GM19193 (cell line): ENCODE measurements around the gene SEMA3A.

ENCODE experiments used
- POLR2A ChIP-seq: IDR thresholded peaks from 4 replicates; pipeline ENCODE4 v1.6.1; 2011; ENCODE audit not compliant: insufficient read depth, insufficient read length; ENCODE audit errors: extremely low read depth

Gene SEMA3A

GRCh38 chr7:84042110-84042539 lies 152.5 kb downstream of the SEMA3A start:
- TF ChIP-seq POLR2A, result no peak

GRCh38 chr7:84041649-84042048 lies 152.9 kb downstream of the SEMA3A start:
- no peak for TF ChIP-seq POLR2A

- TF ChIP-seq POLR2A, result no peak
These were observed 154.2 kb downstream of the SEMA3A start for GRCh38 chr7:84040355-84040754.

DNA sequence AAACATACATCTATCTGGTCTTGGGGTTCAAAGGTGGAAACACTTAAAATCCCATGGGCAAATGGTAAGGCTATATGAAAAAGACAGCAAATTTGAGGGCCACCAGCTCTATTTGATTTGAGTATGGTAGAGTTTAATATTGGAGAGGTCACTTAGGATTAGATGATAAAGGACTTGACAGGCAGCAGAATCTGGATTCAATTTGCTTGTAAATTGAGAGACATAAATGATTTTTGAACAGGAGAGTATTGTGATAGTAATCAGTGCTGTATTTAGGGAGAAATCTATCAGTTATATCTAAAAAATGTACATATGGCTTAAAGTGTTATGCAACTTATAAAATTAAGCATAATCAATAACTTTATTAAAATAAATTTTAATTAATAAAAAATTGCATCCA lies 155.2 kb downstream of the SEMA3A start:
- no peak for TF ChIP-seq POLR2A

DNA sequence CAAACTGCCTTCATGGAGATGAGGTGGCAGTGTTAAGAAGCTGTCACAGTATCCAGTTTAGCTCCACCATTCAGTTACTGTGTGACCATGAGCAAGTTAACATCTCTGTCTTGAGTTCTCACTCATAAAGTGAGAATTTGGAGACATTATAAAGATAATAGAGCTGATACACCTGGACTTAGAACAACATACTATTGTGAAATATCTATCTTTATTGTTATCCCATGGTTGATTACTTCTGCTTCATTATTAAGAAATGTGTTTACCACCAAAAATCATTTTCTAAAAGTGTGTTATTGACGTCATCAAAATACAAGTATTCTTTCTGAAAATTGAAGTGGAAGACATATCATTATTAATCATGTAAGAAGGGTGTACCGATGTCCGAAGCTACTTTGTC lies 166.9 kb downstream of the SEMA3A start:
- TF ChIP-seq POLR2A, result no peak

GRCh38 chr7:84025332-84025927 lies 169.2 kb downstream of the SEMA3A start:
- no peak for TF ChIP-seq POLR2A

DNA sequence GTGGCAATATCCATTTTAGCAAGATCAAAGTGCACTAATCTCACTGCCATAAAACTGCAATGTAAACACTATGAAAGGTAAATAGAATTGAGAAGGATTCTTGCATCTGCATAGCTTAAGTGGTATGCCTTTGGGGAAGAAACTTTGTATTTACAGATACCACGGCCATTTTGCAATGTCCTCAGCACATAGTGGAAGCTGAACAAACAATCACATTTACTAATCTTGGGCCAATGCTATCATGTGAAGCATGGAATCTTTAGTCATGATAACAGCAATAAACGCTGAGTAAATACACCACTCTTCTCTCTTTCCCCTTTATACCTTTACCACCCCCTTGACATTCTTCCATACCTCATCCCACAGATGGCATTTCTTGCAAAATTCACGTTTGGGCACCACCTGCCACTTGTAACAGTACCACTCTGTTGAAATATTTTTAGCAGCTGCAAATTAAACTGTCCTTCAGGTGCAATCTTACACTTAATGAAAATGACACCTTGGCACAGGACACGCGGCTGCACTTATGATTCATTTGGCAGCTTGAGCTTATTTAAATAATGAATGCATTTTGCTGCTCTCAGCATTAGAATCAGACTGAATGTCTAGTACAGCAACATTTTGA lies 171.8 kb downstream of the SEMA3A start:
- no peak for TF ChIP-seq POLR2A

DNA sequence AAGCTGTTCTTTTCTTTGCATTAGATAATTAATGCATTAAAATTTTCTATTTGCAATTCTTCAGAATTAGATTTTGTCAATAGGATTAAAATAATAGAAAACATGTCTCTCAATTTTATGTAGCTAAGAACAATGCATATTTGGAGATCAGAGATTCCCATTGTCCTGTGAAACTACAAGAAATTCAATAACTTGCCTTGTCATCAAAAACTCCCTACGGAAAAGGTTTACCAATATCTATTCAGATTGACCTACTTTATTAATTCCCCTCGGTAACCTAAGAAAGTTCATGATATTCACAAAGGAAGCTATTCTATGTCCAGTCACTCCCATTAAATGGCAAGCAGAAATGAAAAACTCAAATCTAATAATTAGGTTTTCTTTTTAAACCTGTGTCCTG lies 172.6 kb downstream of the SEMA3A start:
- no peak for TF ChIP-seq POLR2A

DNA sequence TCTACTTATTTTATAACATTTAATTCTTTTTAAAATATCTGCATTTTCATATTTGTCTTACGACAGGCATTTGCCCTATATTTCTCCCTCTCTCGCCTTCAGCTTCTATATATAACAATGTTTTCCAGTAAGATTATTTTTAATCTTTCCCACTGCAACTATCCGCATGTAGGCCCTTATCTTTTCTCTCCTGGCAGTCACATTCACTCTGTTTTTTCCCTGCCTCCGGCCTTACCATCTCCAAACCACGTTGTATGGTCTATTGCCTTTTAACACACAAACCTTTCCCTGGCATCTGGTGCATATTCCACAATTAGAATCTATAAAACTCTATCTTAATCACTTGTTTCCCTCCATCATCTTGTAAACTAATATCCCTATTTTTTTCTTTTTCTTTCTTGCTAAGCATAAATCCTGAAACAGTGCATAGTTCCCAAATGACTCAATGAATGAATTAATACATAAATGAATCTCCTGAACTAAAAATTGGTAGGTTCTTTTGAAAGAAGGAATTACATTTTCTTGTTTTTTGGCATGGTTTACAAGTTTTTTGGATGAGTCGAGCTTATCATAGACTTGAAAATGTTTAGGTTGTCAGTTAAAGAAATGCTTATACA lies 173.2 kb downstream of the SEMA3A start:
- no peak for TF ChIP-seq POLR2A

DNA sequence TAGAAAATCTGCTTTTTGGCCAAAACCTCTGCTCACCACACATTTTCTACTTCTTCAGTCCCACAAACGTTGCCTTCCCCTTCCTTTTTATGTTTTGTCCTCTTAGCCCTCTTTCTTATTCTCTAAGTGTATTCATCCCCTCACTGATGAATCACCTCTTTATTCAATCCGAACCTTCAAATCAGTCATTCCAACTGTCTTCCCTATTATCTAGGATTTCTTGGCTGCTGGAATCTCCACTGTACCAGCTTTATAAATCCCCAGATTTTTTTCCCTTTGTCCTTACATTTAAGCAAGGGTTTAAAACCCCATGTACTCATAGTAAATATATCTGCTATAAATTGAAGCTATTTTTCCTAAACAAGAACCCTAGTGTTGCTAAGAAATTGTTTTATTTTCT lies 176.9 kb downstream of the SEMA3A start:
- TF ChIP-seq POLR2A, result no peak

DNA sequence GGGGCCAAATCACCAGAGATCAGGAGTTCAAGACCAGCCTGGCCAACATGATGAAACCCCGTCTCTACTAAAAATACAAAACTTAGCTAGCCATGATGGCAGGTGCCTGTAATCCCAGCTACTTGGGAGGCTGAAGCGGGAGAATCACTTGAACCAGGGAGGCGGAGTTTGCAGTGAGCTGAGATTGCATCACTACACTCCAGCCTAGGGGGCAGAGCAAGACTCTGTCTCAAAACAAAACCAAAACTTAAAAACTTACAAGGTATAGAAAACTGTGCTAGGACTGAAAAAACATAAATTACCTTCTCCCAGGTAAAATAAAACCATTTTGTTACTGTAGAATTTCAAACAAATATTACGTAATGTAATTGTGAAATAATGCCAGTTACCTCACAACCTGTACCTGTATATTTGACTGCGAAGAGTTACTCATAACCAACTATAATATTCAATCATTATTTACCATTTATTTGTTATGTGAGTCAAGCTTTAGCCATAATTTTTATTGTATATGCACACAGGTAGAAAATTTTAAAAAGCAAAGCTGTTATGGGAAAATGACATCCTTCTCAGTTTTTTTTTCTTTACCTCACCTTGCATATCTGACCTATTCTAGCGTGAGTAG lies 180.9 kb downstream of the SEMA3A start:
- no peak for TF ChIP-seq POLR2A

DNA sequence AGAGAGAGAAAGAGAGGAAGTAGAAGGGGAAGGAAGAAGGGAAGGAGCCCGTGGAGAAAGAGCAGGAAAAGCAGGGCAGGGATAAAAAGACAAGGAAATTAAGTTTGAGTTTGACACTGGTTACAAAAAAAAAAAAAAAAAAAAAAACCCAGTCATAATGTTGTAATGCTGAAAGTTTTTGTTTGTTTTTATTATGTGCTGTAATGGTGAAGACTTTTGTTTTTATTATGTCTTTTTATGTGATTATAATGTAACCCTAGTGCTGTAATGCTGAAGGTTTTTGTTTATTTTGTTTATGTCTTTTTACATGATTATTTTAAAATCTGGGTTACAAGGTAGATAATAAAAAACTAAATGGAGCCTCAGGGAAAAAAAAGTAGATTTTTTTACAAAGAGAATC lies 184.8 kb downstream of the SEMA3A start:
- no peak for TF ChIP-seq POLR2A

- TF ChIP-seq POLR2A, result no peak
These were observed 185.5 kb downstream of the SEMA3A start for GRCh38 chr7:84009051-84009450.

GRCh38 chr7:84003191-84003590 lies 191.4 kb downstream of the SEMA3A start:
- no peak for TF ChIP-seq POLR2A

- no peak for TF ChIP-seq POLR2A
These were observed 192.2 kb downstream of the SEMA3A start for GRCh38 chr7:84002348-84002747.

DNA sequence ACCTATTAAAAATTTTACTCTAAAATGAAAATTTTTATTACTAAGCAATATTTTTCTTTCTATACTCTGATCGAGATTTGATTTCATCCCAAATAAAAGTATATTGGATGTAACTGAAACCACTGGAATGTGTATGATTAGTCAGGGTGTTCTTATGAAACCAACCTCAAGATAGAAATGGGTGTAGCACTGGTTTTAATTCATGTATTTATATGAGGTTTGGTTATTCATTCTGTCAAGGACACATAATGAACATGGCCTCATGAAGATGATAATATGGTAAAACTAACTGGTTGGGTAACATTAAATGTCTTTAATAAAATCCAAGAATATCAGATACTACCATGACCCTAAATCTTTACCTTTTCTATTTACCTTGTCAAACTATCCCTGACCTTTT lies 197.7 kb downstream of the SEMA3A start:
- TF ChIP-seq POLR2A, result no peak
